GM21723 (cell line): Measurements from ENCODE around the gene UPK3B.
"Not testable (repeated sequence)": the region's sequence is repeated elsewhere in the genome, so short reads cannot be mapped to it uniquely, and the experiment has no call there.

Experiments
- ATAC-seq: cut with Tn5 transposase; IDR thresholded peaks from one replicate; pipeline ENCODE4 v1.9.1; 2021; ENCODE audit warnings: mild to moderate bottlenecking, moderate library complexity; ENCODE audit not compliant: unreplicated experiment

Gene UPK3B

GRCh38 chr7:76487969-76488368 is 22.4 kb upstream of the UPK3B start:
- not testable (repeated sequence) for ATAC-seq

DNA sequence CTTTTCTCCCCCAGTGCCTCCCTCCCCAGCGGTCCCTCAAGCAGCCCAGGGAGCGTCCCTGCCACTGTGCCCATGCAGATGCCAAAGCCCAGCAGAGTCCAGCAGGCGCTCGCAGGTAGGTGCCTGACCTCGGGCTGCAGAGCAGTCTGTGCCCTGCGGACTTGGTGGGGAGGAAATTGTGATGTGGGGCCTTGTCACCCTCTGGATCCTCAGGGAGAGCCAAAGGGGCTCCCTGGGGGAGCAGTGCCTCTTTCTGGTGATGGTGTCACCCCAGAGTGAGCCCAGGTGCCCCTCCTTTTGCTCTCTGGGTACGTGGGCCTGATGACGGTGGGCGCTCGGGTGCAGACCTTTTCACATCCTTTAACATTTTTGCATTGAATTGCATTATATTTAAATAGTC is 18.2 kb upstream of the UPK3B start:
- ATAC-seq = not testable (repeated sequence)

DNA sequence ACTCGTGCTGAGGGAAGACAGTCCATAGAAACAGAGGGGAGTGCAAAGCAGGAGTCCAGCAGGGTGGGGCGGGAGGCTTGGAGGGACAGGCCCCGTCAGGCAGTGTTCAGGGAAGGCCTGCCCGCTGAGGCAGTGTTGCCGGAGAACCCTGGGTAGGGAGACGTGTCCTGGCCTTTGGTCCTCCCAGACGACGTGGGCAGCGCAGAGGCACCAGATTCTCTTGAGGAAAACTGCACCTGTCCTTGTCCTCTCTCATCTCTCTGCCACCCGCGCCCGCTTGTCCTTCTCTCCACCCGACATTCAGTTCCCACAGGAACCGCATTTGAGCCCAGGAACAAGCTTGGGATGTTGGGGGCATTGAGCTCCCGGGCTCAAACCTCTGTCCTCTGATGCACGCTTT is 14.6 kb upstream of the UPK3B start:
- not testable (repeated sequence) for ATAC-seq

DNA sequence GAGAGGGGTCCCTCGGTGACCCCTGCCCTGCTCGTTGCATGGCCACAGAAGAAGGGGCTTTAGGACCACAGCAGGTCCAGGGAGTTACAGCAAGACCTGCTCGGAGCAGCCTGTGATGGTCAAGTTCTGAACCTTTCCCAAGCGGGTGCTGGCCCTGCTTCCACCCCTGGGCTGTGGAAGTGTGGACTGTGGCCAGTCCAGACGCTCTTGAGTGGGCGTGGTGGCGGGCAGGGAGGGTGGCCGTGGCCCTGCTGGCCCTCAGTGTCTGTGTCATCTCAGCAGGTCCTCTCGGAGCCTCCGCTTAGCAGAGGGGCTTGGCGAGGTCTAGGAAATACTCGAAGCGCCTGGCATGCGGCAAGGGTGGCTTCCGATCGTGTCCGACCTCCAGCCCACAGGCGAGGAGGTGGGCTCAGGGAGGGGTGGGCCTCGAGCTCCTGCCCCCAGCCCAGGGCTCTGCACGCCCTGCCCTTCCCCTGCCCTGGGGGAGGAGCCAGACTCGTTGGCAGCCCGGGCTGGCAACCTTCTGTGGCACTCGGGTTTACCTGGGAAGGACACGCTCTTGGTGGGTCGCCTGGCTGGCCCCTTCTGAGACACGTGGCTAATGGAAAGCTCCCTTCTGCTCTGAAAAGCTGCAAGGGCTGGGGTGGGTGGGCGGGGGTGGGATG is 12.3 kb upstream of the UPK3B start:
- ATAC-seq = not testable (repeated sequence)

DNA sequence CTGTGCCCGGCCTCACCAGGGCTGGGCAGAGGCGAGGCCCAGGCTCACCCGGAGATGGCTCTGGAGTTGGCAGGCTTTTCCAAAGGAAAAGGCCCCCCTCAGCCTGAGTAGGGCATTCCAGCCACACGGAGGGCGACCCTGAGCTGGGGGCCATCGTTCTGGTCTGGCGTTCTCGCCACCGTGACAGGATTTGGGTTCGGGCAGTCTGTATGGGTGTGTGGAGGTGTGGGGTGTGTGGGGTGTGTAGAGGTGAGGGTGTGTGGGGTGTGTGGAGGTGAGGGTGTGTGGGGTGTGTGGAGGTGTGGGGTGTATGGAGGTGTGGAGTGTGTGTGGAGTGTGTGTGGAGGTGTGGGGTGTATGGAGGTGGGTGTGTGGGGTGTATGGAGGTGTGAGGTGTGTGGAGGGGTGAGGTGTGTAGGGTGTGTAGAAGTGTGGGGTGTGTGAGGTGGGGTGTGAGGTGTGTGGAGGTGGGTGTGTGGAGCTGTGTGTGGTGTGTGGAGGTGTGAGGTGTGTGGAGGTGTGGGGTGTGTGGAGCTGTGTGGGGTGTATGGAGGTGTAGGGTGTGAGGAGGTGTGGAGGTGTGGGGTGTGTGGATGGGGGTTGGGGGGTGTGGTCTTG is 11.7 kb upstream of the UPK3B start:
- ATAC-seq = not testable (repeated sequence)

DNA sequence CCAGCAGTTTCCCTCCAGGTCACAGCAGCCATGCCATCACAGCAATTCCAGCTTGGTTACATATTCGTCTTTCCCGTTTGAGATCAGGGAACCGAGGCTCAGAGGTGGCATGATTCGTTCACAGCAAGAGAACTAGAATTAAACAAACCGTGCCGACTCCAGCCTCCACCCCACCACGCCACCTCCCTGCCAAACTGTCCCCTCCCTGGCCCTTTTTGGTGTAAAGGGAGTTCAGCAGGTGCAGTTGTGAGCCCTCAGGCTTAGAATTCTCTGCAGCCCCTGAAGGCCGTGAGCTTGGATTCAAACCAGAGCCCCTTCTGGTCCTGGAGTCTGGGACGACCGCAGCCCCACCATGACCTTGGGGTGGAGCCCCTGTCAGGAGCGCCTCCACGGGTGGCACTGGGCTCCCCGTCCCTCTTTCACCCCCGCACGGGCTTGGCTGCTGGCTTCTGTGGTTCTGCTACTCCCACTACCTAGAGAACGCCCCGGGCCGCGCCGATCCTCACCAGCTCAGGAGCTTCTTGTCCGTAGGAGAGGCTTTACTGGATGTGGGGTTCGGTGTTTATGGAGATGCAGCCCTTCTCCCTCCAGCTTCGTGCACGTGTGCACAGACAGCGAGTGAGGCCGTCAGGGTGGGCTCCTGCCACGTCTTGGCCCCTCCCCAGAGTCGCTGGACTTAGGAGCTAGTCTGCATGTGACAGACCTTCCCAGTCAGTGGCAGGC is 11.0 kb upstream of the UPK3B start:
- ATAC-seq = not testable (repeated sequence)

DNA sequence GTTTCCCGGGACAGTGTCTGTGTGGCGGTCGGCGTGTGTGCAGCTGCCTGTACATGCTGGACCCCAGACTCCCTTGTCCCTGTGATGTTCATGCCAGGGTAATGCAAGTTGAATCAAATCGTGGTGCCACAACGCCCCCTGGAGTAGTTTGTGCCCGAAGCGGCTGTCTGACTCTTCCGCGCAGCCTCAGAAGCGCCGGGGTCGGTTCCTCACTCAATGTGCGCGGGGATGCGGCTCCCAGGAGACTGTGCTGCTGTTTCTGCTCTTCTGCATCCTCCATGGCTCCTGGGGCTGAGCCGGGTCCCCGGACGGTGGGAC is 10.5 kb upstream of the UPK3B start:
- ATAC-seq = not testable (repeated sequence)

DNA sequence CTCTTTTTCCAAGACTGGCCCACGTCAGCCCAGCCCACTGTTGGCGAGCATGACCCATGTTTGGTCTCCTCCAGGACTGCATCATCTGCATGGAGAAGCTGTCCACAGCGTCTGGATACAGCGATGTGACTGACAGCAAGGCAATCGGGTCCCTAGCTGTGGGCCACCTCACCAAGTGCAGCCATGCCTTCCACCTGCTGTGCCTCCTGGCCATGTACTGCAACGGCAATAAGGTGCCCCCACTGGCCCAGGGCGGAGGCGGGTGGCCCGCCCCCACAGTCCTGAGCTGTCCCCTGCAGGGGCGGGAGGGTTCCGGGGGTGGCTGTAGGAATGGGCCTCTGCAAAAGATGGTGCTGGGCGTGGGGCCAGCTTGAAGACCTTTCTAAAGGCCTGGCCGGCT is 8.1 kb upstream of the UPK3B start:
- ATAC-seq = not testable (repeated sequence)

- not testable (repeated sequence) for ATAC-seq
These were observed 7.5 kb upstream of the UPK3B start for GRCh38 chr7:76502836-76503235.

DNA sequence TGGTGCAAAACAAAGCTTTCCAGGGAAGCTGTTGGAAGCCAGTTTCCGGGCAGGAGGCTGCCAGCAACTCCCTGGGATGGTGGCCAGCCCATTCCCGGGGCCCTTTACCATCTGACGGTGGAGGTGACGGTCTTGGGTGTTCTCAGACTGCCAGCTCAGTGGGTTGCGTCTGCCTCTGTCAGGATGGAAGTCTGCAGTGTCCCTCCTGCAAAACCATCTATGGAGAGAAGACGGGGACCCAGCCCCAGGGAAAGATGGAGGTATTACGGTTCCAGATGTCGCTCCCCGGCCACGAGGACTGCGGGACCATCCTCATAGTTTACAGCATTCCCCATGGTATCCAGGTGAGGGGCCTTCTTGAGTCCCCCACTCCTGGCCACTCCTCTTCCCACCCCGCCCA is 7.1 kb upstream of the UPK3B start:
- not testable (repeated sequence) for ATAC-seq

DNA sequence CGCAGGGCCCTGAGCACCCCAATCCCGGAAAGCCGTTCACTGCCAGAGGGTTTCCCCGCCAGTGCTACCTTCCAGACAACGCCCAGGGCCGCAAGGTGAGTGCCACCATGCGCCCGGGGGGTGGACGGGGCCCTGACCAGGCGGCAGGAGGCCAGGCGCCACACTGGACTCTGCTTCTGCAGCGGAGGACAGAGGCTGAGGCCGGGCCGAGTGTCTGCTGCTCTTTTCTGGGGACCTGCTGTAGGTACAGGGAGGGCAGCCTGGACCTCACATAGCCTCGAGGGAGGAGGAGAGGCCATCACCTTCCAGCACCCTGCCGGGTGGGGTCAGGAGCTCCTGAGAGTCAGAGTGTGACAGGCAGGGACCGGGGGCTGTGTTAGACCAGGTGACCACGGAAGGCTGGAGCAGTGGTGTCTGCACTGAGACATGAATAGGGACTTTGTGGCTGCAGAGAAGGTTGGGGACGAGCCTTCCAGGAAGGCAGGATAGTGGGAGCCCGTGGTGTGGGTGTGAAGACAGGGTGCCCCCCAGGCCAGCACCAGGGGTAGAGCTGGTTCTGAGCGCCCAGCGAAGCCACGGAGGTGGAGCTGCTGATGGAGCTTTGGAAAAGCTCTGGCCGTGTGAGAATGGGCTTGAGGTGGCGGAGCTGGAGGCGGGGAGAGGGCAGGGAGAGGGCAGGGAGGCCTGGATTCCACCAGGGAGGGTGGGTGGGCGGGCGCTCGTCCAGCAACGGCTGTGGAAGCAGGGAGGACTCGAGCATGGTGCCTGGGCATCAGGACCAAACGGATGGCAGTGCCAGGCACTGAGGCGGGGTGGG is 5.8 kb upstream of the UPK3B start:
- not testable (repeated sequence) for ATAC-seq

DNA sequence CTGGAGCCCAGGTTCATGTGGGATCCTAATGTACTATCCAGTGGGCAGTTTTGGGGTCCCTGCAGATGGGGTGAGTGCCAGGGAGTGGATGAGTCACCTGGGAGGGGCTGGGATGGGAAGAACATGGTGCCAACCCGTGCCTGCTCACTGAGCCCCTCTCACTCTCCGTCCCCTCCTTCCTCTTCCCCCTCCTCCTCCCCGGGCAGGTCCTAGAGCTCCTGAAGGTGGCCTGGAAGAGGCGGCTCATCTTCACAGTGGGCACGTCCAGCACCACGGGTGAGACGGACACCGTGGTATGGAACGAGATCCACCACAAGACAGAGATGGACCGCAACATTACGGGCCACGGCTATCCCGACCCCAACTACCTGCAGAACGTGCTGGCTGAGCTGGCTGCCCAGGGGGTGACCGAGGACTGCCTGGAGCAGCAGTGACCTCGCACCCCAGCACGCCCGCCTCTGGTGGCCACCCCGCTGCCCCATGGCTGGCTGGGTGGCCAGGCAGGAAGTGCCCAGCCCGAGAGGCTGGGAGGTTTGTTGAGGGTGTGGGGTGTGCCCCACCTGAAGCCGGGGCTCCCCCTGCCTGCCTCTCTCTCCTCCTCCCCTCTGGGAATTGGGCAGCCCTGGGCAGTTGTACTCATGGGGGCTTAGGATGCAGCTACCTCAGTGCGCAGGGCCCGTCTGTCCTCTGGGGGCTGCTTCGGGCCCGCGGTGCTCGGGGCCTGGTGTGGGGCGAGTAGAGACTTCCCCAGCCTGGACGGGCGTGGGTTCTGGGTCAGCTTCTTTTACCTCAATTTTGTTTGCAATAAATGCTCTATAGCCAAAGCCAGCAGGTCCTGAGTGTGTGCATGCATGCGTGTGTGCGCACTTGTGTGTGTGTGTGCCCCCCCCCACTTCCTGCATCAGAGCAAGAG is 4.9 kb upstream of the UPK3B start:
- ATAC-seq = no peak

DNA sequence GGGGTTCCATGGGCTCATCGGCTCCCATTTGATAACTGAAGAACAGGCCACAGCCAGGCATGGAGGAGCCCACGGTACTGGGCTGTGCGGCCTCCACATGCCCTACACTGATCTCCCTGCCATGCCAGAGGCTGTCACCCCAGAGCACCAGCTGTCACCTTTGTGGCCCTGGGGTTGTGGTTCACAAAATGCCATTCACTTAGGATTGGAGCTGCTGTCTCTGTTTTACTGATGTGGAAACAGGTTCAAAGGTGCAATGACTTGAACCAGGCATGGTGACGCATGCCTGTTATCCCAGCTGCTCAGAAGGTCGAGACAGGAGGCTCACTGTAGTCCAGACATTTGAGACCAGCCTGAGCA is 4.3 kb upstream of the UPK3B start:
- no peak for ATAC-seq

DNA sequence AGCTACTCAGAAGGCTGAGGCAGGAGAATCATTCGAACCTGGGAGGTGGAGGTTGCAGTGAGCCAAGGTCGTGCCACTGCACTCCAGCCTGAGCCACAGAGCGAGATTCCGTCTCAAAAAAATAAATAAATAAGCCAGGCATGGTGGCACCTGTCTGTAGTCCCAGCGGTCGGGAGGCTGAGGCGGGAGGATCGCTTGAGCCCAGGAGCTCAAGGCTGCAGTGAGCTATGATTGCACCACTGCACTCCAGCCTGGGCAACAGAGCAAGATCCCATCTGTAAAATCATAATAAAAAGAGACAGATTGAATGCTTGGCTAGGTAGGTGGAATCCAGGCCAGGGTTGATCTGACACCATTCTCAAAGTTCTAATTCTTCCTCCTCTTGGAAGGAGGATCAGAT is 3.7 kb upstream of the UPK3B start:
- ATAC-seq = not testable (repeated sequence)

GRCh38 chr7:76507723-76508406 is 2.5 kb upstream of the UPK3B start:
- no peak for ATAC-seq

DNA sequence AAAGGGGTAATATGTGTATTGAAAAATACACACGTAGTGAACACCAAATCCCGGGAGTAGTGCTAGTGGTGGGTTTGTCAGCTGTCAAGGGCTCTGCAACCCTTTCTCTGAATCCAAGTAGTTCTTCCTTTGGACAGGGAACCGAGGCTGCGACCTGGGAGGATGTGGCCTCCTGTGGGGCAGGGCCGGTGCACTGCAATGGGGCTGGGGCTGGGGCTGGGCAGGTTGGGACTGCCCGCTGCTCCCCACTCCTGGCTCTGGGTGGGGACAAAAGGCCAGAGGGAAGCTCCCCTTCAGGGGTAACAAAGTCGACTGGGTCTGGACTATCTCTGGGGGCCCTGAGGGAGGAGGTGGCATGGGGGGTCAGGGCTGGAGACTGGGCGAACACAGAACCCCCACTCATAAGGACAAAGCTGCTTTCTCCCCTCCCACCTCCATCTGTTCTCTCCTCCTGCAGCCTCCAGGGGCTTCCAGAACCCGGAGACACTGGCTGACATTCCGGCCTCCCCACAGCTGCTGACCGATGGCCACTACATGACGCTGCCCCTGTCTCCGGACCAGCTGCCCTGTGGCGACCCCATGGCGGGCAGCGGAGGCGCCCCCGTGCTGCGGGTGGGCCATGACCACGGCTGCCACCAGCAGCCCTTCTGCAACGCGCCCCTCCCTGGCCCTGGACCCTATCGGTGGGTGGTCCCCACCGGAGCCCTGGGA is 1.0 kb downstream of the UPK3B start:
- ATAC-seq = not testable (repeated sequence)

GRCh38 chr7:76511911-76512885 is 1.8 kb downstream of the UPK3B start:
- ATAC-seq = not testable (repeated sequence)
